ENCODE measurements around the gene EPHB6. TPM values are rescaled to one million over a fixed set of nuclear protein-coding genes. Genes with fewer than 3 reads are reported as not detected.

EPHB6 gene
- total RNA-seq, 1 donor from 2014 or later, result 1.0 TPM

GRCh38 chr7:142869434-142869833, 14.6 kb downstream of the EPHB6 start:
- no peak overlapping the region for H3K9ac ChIP-seq (ENCODE audit: low read depth in 1 of 3, low read length in 3 of 3)
- no peaks in the 10 kb centered on the region for H3K36me3 ChIP-seq (ENCODE audit: control insufficient read depth in 3 of 3, insufficient read depth in 3 of 3, low read length in 3 of 3)
- peaks cover 0 to 4% (median 0%) of the 10 kb centered on the region in 3 donors for H3K27me3 ChIP-seq (ENCODE audit: control insufficient read depth in 3 of 3, insufficient read depth in 3 of 3, low read length in 3 of 3)
- H3K4me1 ChIP-seq (ENCODE audit: control insufficient read depth in 3 of 3, insufficient read depth in 3 of 3, low read length in 3 of 3), result no peaks in the 10 kb centered on the region
- no peak overlapping the region for H3K4me3 ChIP-seq (ENCODE audit: low read length in 3 of 3)
- no peaks in the 10 kb centered on the region for H3K9me3 ChIP-seq (ENCODE audit: control insufficient read depth in 3 of 3, low read length in 3 of 3)
- no peak overlapping the region for H3K27ac ChIP-seq (ENCODE audit: low read depth, low read length)

GRCh38 chr7:142870147-142870559, 15.3 kb downstream of the EPHB6 start:
- Histone ChIP-seq H3K9me3 (ENCODE audit: control insufficient read depth in 3 of 3, low read length in 3 of 3) (no peaks in the 10 kb centered on the region), H3K27me3 (ENCODE audit: control insufficient read depth in 3 of 3, insufficient read depth in 3 of 3, low read length in 3 of 3) (peaks cover 0 to 4% (median under 1%) of the 10 kb centered on the region in 3 donors), H3K4me3 (ENCODE audit: low read length in 3 of 3) (no peak overlapping the region)

GRCh38 chr7:142870566-142871259, 15.8 kb downstream of the EPHB6 start:
- H3K9ac ChIP-seq (ENCODE audit: low read depth in 1 of 3, low read length in 3 of 3), result no peak overlapping the region
- H3K4me1 ChIP-seq (ENCODE audit: control insufficient read depth in 3 of 3, insufficient read depth in 3 of 3, low read length in 3 of 3), result no peaks in the 10 kb centered on the region
- peaks cover under 1 to 8% (median 6%) of the 10 kb centered on the region in 3 donors for H3K27me3 ChIP-seq (ENCODE audit: control insufficient read depth in 3 of 3, insufficient read depth in 3 of 3, low read length in 3 of 3)
- no peaks in the 10 kb centered on the region for H3K36me3 ChIP-seq (ENCODE audit: control insufficient read depth in 3 of 3, insufficient read depth in 3 of 3, low read length in 3 of 3)
- H3K9me3 ChIP-seq (ENCODE audit: control insufficient read depth in 3 of 3, low read length in 3 of 3), result no peaks in the 10 kb centered on the region
- H3K4me3 ChIP-seq (ENCODE audit: low read length in 3 of 3), result no peak overlapping the region
- H3K27ac ChIP-seq (ENCODE audit: low read depth, low read length), result no peak overlapping the region

More at GRCh38 chr7:142870147-142870559, 15.3 kb downstream of the EPHB6 start:
- no peak overlapping the region for H3K9ac ChIP-seq (ENCODE audit: low read depth in 1 of 3, low read length in 3 of 3)
- no peak overlapping the region for H3K27ac ChIP-seq (ENCODE audit: low read depth, low read length)
- H3K4me1 ChIP-seq (ENCODE audit: control insufficient read depth in 3 of 3, insufficient read depth in 3 of 3, low read length in 3 of 3), result no peaks in the 10 kb centered on the region
- no peaks in the 10 kb centered on the region for H3K36me3 ChIP-seq (ENCODE audit: control insufficient read depth in 3 of 3, insufficient read depth in 3 of 3, low read length in 3 of 3)

GRCh38 chr7:142871260-142872105, 16.6 kb downstream of the EPHB6 start:
- no peak overlapping the region for H3K27ac ChIP-seq (ENCODE audit: low read depth, low read length)
- no peaks in the 10 kb centered on the region for H3K9me3 ChIP-seq (ENCODE audit: control insufficient read depth in 3 of 3, low read length in 3 of 3)
- no peaks in the 10 kb centered on the region for H3K36me3 ChIP-seq (ENCODE audit: control insufficient read depth in 3 of 3, insufficient read depth in 3 of 3, low read length in 3 of 3)
- no peaks in the 10 kb centered on the region for H3K4me1 ChIP-seq (ENCODE audit: control insufficient read depth in 3 of 3, insufficient read depth in 3 of 3, low read length in 3 of 3)
- no peak overlapping the region for H3K4me3 ChIP-seq (ENCODE audit: low read length in 3 of 3)
- H3K27me3 ChIP-seq (ENCODE audit: control insufficient read depth in 3 of 3, insufficient read depth in 3 of 3, low read length in 3 of 3), result peaks cover 3 to 12% (median 11%) of the 10 kb centered on the region in 3 donors
- no peak overlapping the region for H3K9ac ChIP-seq (ENCODE audit: low read depth in 1 of 3, low read length in 3 of 3)

- H3K27me3 ChIP-seq (ENCODE audit: control insufficient read depth in 3 of 3, insufficient read depth in 3 of 3, low read length in 3 of 3), result peaks cover 3 to 12% (median 11%) of the 10 kb centered on the region in 3 donors
- H3K9ac ChIP-seq (ENCODE audit: low read depth in 1 of 3, low read length in 3 of 3), result no peak overlapping the region
- no peaks in the 10 kb centered on the region for H3K4me1 ChIP-seq (ENCODE audit: control insufficient read depth in 3 of 3, insufficient read depth in 3 of 3, low read length in 3 of 3)
- no peak overlapping the region for H3K4me3 ChIP-seq (ENCODE audit: low read length in 3 of 3)
- H3K9me3 ChIP-seq (ENCODE audit: control insufficient read depth in 3 of 3, low read length in 3 of 3), result no peaks in the 10 kb centered on the region
- no peaks in the 10 kb centered on the region for H3K36me3 ChIP-seq (ENCODE audit: control insufficient read depth in 3 of 3, insufficient read depth in 3 of 3, low read length in 3 of 3)
- H3K27ac ChIP-seq (ENCODE audit: low read depth, low read length), result no peak overlapping the region
These were observed 17.3 kb downstream of the EPHB6 start for GRCh38 chr7:142872106-142872675.

- Histone ChIP-seq H3K9ac (ENCODE audit: low read depth in 1 of 3, low read length in 3 of 3) (no peak overlapping the region), H3K9me3 (ENCODE audit: control insufficient read depth in 3 of 3, low read length in 3 of 3) (no peaks in the 10 kb centered on the region), H3K4me1 (ENCODE audit: control insufficient read depth in 3 of 3, insufficient read depth in 3 of 3, low read length in 3 of 3) (no peaks in the 10 kb centered on the region), H3K27ac (ENCODE audit: low read depth, low read length) (no peak overlapping the region), H3K27me3 (ENCODE audit: control insufficient read depth in 3 of 3, insufficient read depth in 3 of 3, low read length in 3 of 3) (peaks cover 8 to 19% (median 12%) of the 10 kb centered on the region in 3 donors), H3K36me3 (ENCODE audit: control insufficient read depth in 3 of 3, insufficient read depth in 3 of 3, low read length in 3 of 3) (no peaks in the 10 kb centered on the region), H3K4me3 (ENCODE audit: low read length in 3 of 3) (no peak overlapping the region)
These were observed 18.5 kb downstream of the EPHB6 start for GRCh38 chr7:142873281-142873784.

- H3K4me3 ChIP-seq (ENCODE audit: low read length in 3 of 3), result no peak overlapping the region
- no peaks in the 10 kb centered on the region for H3K4me1 ChIP-seq (ENCODE audit: control insufficient read depth in 3 of 3, insufficient read depth in 3 of 3, low read length in 3 of 3)
- H3K27me3 ChIP-seq (ENCODE audit: control insufficient read depth in 3 of 3, insufficient read depth in 3 of 3, low read length in 3 of 3), result peaks cover 10 to 19% (median 12%) of the 10 kb centered on the region in 3 donors
- H3K36me3 ChIP-seq (ENCODE audit: control insufficient read depth in 3 of 3, insufficient read depth in 3 of 3, low read length in 3 of 3), result no peaks in the 10 kb centered on the region
- no peak overlapping the region for H3K27ac ChIP-seq (ENCODE audit: low read depth, low read length)
- no peak overlapping the region for H3K9ac ChIP-seq (ENCODE audit: low read depth in 1 of 3, low read length in 3 of 3)
- H3K9me3 ChIP-seq (ENCODE audit: control insufficient read depth in 3 of 3, low read length in 3 of 3), result no peaks in the 10 kb centered on the region
These were observed 19.0 kb downstream of the EPHB6 start for GRCh38 chr7:142873871-142874270.

- no peaks in the 10 kb centered on the region for H3K36me3 ChIP-seq (ENCODE audit: control insufficient read depth in 3 of 3, insufficient read depth in 3 of 3, low read length in 3 of 3)
- peaks cover 11 to 19% (median 13%) of the 10 kb centered on the region in 3 donors for H3K27me3 ChIP-seq (ENCODE audit: control insufficient read depth in 3 of 3, insufficient read depth in 3 of 3, low read length in 3 of 3)
- H3K4me1 ChIP-seq (ENCODE audit: control insufficient read depth in 3 of 3, insufficient read depth in 3 of 3, low read length in 3 of 3), result no peaks in the 10 kb centered on the region
- no peak overlapping the region for H3K4me3 ChIP-seq (ENCODE audit: low read length in 3 of 3)
- no peaks in the 10 kb centered on the region for H3K9me3 ChIP-seq (ENCODE audit: control insufficient read depth in 3 of 3, low read length in 3 of 3)
- H3K27ac ChIP-seq (ENCODE audit: low read depth, low read length), result no peak overlapping the region
- no peak overlapping the region for H3K9ac ChIP-seq (ENCODE audit: low read depth in 1 of 3, low read length in 3 of 3)
These were observed 19.5 kb downstream of the EPHB6 start for GRCh38 chr7:142874409-142874808.

- Histone ChIP-seq H3K9me3 (ENCODE audit: control insufficient read depth in 3 of 3, low read length in 3 of 3) (no peaks in the 10 kb centered on the region), H3K9ac (ENCODE audit: low read depth in 1 of 3, low read length in 3 of 3) (no peak overlapping the region), H3K4me1 (ENCODE audit: control insufficient read depth in 3 of 3, insufficient read depth in 3 of 3, low read length in 3 of 3) (no peaks in the 10 kb centered on the region), H3K27ac (ENCODE audit: low read depth, low read length) (no peak overlapping the region), H3K36me3 (ENCODE audit: control insufficient read depth in 3 of 3, insufficient read depth in 3 of 3, low read length in 3 of 3) (no peaks in the 10 kb centered on the region), H3K4me3 (ENCODE audit: low read length in 3 of 3) (no peak overlapping the region), H3K27me3 (ENCODE audit: control insufficient read depth in 3 of 3, insufficient read depth in 3 of 3, low read length in 3 of 3) (peaks cover 11 to 19% (median 16%) of the 10 kb centered on the region in 3 donors)
These were observed 20.0 kb downstream of the EPHB6 start for GRCh38 chr7:142874837-142875236.

Measured in skeletal muscle tissue (tissue), 4 donors.